OCI-LY3 (cell line): ENCODE measurements around the gene LRWD1.

Source experiments
- H2AFZ ChIP-seq: fragments of 200-600, 300-600 bp; shearing (Covaris generic); 2 replicates; pipeline ENCODE4 v1.6.0; 2014; ENCODE audit warnings: antibody characterized with exemption, low read depth, low read length
- H3K27ac ChIP-seq: fragments of 200-600, 300-600 bp; sonication (generic); 2 replicates; pipeline ENCODE4 v1.5.1; 2014; ENCODE audit warnings: mild to moderate bottlenecking, low read length, moderate library complexity, mixed read lengths
- H3K27me3 ChIP-seq: fragments of 200-600, 300-600 bp; sonication (generic); 2 replicates; pipeline ENCODE4 v1.6.1; 2014; ENCODE audit warnings: low read depth, low read length, mixed read lengths
- H3K36me3 ChIP-seq: fragments of 200-600, 300-600 bp; sonication (generic); replicated peaks from 2 replicates; pipeline ENCODE3; 2014; ENCODE audit warnings: low read depth, low read length, mixed read lengths
- H3K4me1 ChIP-seq: fragments of 300-600, 200-600 bp; sonication (generic); 2 replicates; pipeline ENCODE4 v1.6.1; 2014; ENCODE audit warnings: low read length, mixed read lengths
- H3K4me2 ChIP-seq: fragments of 200-600, 300-600 bp; sonication (generic); 2 replicates; pipeline ENCODE4 v1.6.1; 2014; ENCODE audit warnings: low read length, mixed read lengths
- H3K4me3 ChIP-seq: fragments of 300-600, 200-600 bp; sonication (generic); 2 replicates; pipeline ENCODE4 v1.5.1; 2014; ENCODE audit warnings: antibody characterized with exemption, mild to moderate bottlenecking, low read length, moderate library complexity
- H3K79me2 ChIP-seq: fragments of 300-600, 200-600 bp; shearing (Covaris generic); 2 replicates; pipeline ENCODE4 v1.6.1; 2014; ENCODE audit warnings: mild to moderate bottlenecking, low read length, mixed read lengths
- H3K9ac ChIP-seq: fragments of 300-600, 200-600 bp; shearing (Covaris generic); 2 replicates; pipeline ENCODE4 v1.6.0; 2014; ENCODE audit warnings: mild to moderate bottlenecking, low read length, moderate library complexity
- H3K9me3 ChIP-seq: fragments of 200-600, 300-600 bp; shearing (Covaris generic); 2 replicates; pipeline ENCODE4 v1.6.1; 2014; ENCODE audit warnings: low read length, mixed read lengths; ENCODE audit not compliant: insufficient read depth
- H4K20me1 ChIP-seq: fragments of 200-600, 300-600 bp; sonication (generic); 2 replicates; pipeline ENCODE4 v1.6.1; 2016; ENCODE audit warnings: low read length, mixed read lengths; ENCODE audit not compliant: insufficient read depth
- EZH2phosphoT487 ChIP-seq: fragments of 200-600 bp; shearing (Covaris generic); IDR thresholded peaks from 2 replicates; pipeline ENCODE4 v1.6.1; 2018; ENCODE audit warnings: antibody characterized with exemption, mixed run types, low read depth
- TF ChIP-seq, protein P1 (sequence below): fragments of 200-600, 300-600 bp; sonication (generic); IDR thresholded peaks from 2 replicates; pipeline ENCODE4 v1.5.1; 2014; ENCODE audit warnings: antibody characterized with exemption, low read length, low read depth

LRWD1 gene

DNA sequence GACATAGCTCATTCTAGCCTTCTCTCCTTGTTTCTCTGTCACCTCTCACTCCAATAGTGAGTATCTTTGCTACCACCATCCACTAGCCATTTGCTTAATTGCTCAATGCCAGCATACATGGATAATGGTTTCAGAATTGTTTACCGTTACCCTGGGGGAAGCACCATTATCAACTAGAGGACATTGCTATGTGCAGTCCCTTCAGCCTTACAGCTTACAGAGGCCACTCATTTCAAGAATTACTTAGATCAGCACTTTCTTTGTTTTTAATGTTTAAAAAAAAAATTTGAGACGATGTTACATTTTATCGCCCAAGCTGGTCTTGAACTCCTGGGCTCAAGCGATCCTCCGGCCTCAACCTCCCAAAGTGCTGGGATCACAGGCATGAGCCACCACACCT, 46.2 kb upstream of the LRWD1 start:
- peaks cover 2% of the 10 kb centered on the region; the same call in 1 of the 2 replicates for H3K79me2 ChIP-seq
- H3K27me3 ChIP-seq = no peaks in the 10 kb centered on the region
- H2AFZ ChIP-seq = no peak overlapping the region
- H3K9me3 ChIP-seq = no peaks in the 10 kb centered on the region
- no peak overlapping the region for H3K9ac ChIP-seq
- no peak overlapping the region for H3K4me2 ChIP-seq
- H3K4me3 ChIP-seq = no peak overlapping the region
- H3K27ac ChIP-seq = peak overlapping the region; percentile 15; the same call in 1 of the 2 replicates
- TF ChIP-seq EZH2phosphoT487 = no peak
- TF ChIP-seq, protein P1, sequence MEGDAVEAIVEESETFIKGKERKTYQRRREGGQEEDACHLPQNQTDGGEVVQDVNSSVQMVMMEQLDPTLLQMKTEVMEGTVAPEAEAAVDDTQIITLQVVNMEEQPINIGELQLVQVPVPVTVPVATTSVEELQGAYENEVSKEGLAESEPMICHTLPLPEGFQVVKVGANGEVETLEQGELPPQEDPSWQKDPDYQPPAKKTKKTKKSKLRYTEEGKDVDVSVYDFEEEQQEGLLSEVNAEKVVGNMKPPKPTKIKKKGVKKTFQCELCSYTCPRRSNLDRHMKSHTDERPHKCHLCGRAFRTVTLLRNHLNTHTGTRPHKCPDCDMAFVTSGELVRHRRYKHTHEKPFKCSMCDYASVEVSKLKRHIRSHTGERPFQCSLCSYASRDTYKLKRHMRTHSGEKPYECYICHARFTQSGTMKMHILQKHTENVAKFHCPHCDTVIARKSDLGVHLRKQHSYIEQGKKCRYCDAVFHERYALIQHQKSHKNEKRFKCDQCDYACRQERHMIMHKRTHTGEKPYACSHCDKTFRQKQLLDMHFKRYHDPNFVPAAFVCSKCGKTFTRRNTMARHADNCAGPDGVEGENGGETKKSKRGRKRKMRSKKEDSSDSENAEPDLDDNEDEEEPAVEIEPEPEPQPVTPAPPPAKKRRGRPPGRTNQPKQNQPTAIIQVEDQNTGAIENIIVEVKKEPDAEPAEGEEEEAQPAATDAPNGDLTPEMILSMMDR = no peak
- peaks cover 67% of the 10 kb centered on the region for H3K4me1 ChIP-seq
- H3K36me3 ChIP-seq = peaks cover 17% of the 10 kb centered on the region
- H4K20me1 ChIP-seq = no peaks in the 10 kb centered on the region

DNA sequence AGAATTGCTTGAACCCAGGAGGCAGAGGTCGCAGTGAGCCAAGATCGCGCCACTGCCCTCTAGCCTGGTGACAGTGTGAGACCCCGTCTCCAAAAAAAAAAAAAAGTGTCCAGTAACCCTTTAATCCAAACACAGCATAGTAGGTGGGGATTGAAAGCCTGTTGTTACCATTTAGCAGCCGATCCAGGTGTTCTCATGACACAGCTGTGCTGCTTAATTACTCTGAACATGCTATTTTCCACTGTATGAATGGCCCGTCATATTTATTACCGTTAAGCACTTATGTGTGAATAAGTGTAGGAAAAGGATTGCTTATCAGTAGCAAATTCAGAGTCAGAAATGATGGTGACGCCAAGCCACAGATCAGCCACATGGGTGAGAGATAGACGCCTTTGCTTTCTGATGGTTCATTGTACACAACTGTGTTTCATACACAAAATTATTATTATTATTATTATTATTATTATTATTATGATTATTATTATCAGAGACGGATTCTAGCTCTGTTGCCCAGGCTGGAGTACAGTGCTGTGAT, 43.0 kb upstream of the LRWD1 start:
- peaks cover 4% of the 10 kb centered on the region; the same call in 1 of the 2 replicates for H3K9me3 ChIP-seq
- H4K20me1 ChIP-seq = no peaks in the 10 kb centered on the region
- H3K36me3 ChIP-seq = peaks cover 15% of the 10 kb centered on the region
- H3K27me3 ChIP-seq = no peaks in the 10 kb centered on the region
- no peak overlapping the region for H3K4me2 ChIP-seq
- peaks cover 78% of the 10 kb centered on the region for H3K4me1 ChIP-seq
- 0 out of 2 replicates have a peak, but pooled peaks cover 2% of the 10 kb centered on the region for H3K79me2 ChIP-seq
- H2AFZ ChIP-seq = no peak overlapping the region
- TF ChIP-seq, protein P1 = no peak
- no peak for TF ChIP-seq EZH2phosphoT487
- H3K27ac ChIP-seq = no peak overlapping the region
- no peak overlapping the region for H3K4me3 ChIP-seq
- no peak overlapping the region for H3K9ac ChIP-seq

DNA sequence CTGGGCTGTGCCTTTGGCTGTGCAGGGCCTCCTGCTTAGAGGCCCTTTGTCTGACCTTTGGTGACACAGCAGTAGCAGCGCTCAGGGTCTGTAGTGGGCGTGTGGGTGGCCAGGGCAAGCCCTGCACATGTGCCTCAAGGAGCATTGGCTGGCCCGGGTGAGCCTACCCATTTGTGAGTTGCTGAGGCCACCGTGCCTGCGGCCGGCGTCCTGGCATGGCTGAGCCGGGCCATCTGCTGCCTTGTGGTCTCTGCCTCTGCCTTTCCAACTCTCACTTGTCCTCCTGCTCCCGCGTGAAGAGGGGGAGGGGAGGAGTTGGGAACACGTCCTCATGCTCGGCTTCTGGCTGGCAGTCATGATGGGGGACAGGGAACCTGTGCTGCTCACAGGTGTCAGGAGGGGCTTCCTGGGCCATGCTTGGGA, 40.6 kb upstream of the LRWD1 start:
- peak overlapping the region; percentile 99 for H3K27ac ChIP-seq

DNA sequence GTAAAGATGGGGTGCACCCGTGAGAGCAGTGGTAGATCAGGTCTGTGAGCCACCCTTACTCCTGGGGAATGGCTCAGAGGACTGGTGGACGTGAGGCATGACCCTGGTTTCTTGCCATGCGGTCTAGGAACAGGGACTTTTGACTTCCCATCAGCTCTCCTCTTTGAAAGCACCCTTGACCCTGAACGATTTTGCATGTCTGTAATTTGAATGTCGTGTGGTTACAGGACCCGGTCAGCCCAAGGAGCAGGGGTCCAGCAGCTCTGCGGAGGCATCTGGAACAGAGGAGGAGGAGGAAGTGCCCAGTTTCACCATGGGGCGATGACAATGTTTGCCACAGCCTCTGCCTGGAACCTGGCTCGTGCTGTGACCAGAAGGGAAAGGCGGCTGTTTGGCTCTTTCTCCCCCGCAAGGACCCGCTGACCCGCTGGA, 40.0 kb upstream of the LRWD1 start:
- peak overlapping the region; percentile 96 for H3K9ac ChIP-seq
- H3K4me2 ChIP-seq = peak overlapping the region; percentile 96
- no peaks in the 10 kb centered on the region for H3K27me3 ChIP-seq
- no peak for TF ChIP-seq EZH2phosphoT487
- TF ChIP-seq, protein P1 = no peak
- H4K20me1 ChIP-seq = no peaks in the 10 kb centered on the region
- H2AFZ ChIP-seq = no peak overlapping the region
- H3K27ac ChIP-seq = peak overlapping the region; percentile 99
- 0 out of 2 replicates have a peak, but pooled peaks cover 2% of the 10 kb centered on the region for H3K79me2 ChIP-seq
- H3K4me3 ChIP-seq = peak overlapping the region; percentile 71
- peaks cover 4% of the 10 kb centered on the region; the same call in 1 of the 2 replicates for H3K9me3 ChIP-seq
- peaks cover 80% of the 10 kb centered on the region for H3K4me1 ChIP-seq
- H3K36me3 ChIP-seq = peaks cover 10% of the 10 kb centered on the region

More for the DNA sequence above, 40.6 kb upstream of the LRWD1 start:
- peaks cover 13% of the 10 kb centered on the region for H3K36me3 ChIP-seq
- H3K27me3 ChIP-seq = no peaks in the 10 kb centered on the region
- no peak overlapping the region for H2AFZ ChIP-seq
- 0 out of 2 replicates have a peak, but pooled peaks cover 2% of the 10 kb centered on the region for H3K79me2 ChIP-seq
- peak overlapping the region; percentile 96 for H3K9ac ChIP-seq
- H3K4me3 ChIP-seq = peak overlapping the region; percentile 34; the same call in 1 of the 2 replicates
- no peaks in the 10 kb centered on the region for H4K20me1 ChIP-seq
- H3K4me2 ChIP-seq = peak overlapping the region; percentile 96
- no peak for TF ChIP-seq EZH2phosphoT487
- TF ChIP-seq, protein P1 = no peak
- H3K4me1 ChIP-seq = peaks cover 82% of the 10 kb centered on the region
- peaks cover 4% of the 10 kb centered on the region; the same call in 1 of the 2 replicates for H3K9me3 ChIP-seq
